CD14-positive monocyte (primary cell): Measurements from ENCODE around the gene ULK4. TPM values are rescaled to one million over a fixed set of nuclear protein-coding genes. Genes with fewer than 3 reads are reported as not detected.

Source experiments
- DNase-seq, 3 donors: peaks; one replicate each; pipeline ENCODE4 v3.0.0-alpha.2; 2011 to 2022
- H2AFZ ChIP-seq: 2 replicates; pipeline ENCODE4 v1.6.0; 2012; ENCODE audit warnings: mild to moderate bottlenecking, low read depth, low read length, inconsistent platforms; ENCODE audit not compliant: insufficient read depth, poor library complexity, severe bottlenecking
- H3K27ac ChIP-seq, 2 donors: 1 replicate in 1 of 2; 2 replicates in 1 of 2; pipeline ENCODE4 v1.5.1; 2012 to 2013; ENCODE audit warnings: low read length in 2 of 2, control low read depth in 1 of 2, inconsistent platforms in 1 of 2, low read depth in 1 of 2, mild to moderate bottlenecking in 1 of 2
- H3K27me3 ChIP-seq, 2 donors: one replicate each; pipeline versions ENCODE4 v1.6.0 to v1.6.1; 2011 to 2013; ENCODE audit warnings: low read length in 2 of 2; ENCODE audit not compliant: control insufficient read depth in 2 of 2, insufficient read depth in 2 of 2
- H3K36me3 ChIP-seq, 2 donors: replicated peaks in 1 of 2; 1 replicate in 1 of 2; 2 replicates in 1 of 2; pipeline versions ENCODE4 v1.5.1 to v1.6.1; 2012 to 2013; ENCODE audit warnings: low read length in 2 of 2, control low read depth in 1 of 2, inconsistent platforms in 1 of 2, mild to moderate bottlenecking in 1 of 2; ENCODE audit not compliant: insufficient read depth in 2 of 2, control insufficient read depth in 1 of 2
- H3K4me1 ChIP-seq, 2 donors: 1 replicate in 1 of 2; 2 replicates in 1 of 2; pipeline versions ENCODE4 v1.5.1 to v1.6.1; 2012 to 2013; ENCODE audit warnings: low read length in 2 of 2, control low read depth in 1 of 2, inconsistent platforms in 1 of 2, mild to moderate bottlenecking in 1 of 2, moderate library complexity in 1 of 2; ENCODE audit not compliant: insufficient read depth in 2 of 2, control insufficient read depth in 1 of 2
- H3K4me2 ChIP-seq: replicated peaks from 2 replicates; pipeline ENCODE3; 2012; ENCODE audit warnings: low read length, moderate library complexity, mild to moderate bottlenecking; ENCODE audit not compliant: poor library complexity, severe bottlenecking; ENCODE audit errors: extremely low read depth
- H3K4me3 ChIP-seq, 3 experiments: fragments of 200-600 bp in 1 of 3; sonication (generic) in 1 of 3; replicated peaks in 1 of 3; 1 replicate in 2 of 3; 2 replicates in 1 of 3; pipeline ENCODE4 v1.5.1; 2011 to 2013; ENCODE audit warnings: low read length in 3 of 3, mild to moderate bottlenecking in 3 of 3, control low read depth in 2 of 3, low read depth in 2 of 3, inconsistent platforms in 1 of 3, moderate library complexity in 1 of 3
- H3K79me2 ChIP-seq: 2 replicates; pipeline ENCODE4 v1.6.0; 2012; ENCODE audit warnings: mild to moderate bottlenecking, control low read depth, inconsistent platforms, low read length, moderate library complexity; ENCODE audit not compliant: insufficient read depth
- H3K9ac ChIP-seq: 2 replicates; pipeline ENCODE4 v1.6.0; 2017; ENCODE audit warnings: low read length, mild to moderate bottlenecking; ENCODE audit not compliant: insufficient read depth, poor library complexity, severe bottlenecking
- H3K9me3 ChIP-seq, 2 donors: replicated peaks in 1 of 2; 1 replicate in 1 of 2; 2 replicates in 1 of 2; pipeline versions ENCODE4 v1.5.1 to v1.6.1; 2012 to 2013; ENCODE audit warnings: low read length in 2 of 2, control low read depth in 1 of 2; ENCODE audit not compliant: control insufficient read depth in 1 of 2, insufficient read depth in 1 of 2
- H4K20me1 ChIP-seq: 2 replicates; pipeline ENCODE4 v1.6.0; 2012; ENCODE audit warnings: mild to moderate bottlenecking, low read length, control low read depth, moderate library complexity; ENCODE audit not compliant: insufficient read depth
- H3K27ac Mint-ChIP-seq, 7 donors: one replicate each; pipeline ENCODE4 v1.8.0; 2020; ENCODE audit warnings: mild to moderate bottlenecking in 7 of 7, mixed read lengths in 7 of 7, moderate library complexity in 6 of 7, inconsistent platforms in 2 of 7
- H3K27me3 Mint-ChIP-seq, 3 donors: one replicate each; pipeline ENCODE4 v1.8.0; 2021 to 2022; ENCODE audit warnings: low read depth in 3 of 3, mild to moderate bottlenecking in 3 of 3, mixed read lengths in 3 of 3, moderate library complexity in 3 of 3, inconsistent platforms in 1 of 3
- H3K36me3 Mint-ChIP-seq, 2 donors: one replicate each; pipeline ENCODE4 v1.8.0; 2020; ENCODE audit warnings: mixed read lengths in 2 of 2, inconsistent platforms in 1 of 2, mild to moderate bottlenecking in 1 of 2
- H3K4me1 Mint-ChIP-seq: one replicate; pipeline ENCODE4 v1.8.0; 2020; ENCODE audit warnings: mild to moderate bottlenecking, mixed read lengths
- H3K4me3 Mint-ChIP-seq, 2 donors: one replicate each; pipeline ENCODE4 v1.8.0; 2020; ENCODE audit warnings: mild to moderate bottlenecking in 2 of 2, mixed read lengths in 2 of 2, moderate library complexity in 1 of 2
- H3K9me3 Mint-ChIP-seq, 7 donors: one replicate each; pipeline ENCODE4 v1.8.0; 2020 to 2022; ENCODE audit warnings: mixed read lengths in 7 of 7, mild to moderate bottlenecking in 6 of 7, moderate library complexity in 6 of 7, inconsistent platforms in 2 of 7
- CTCF ChIP-seq: fragments of 200-600 bp; IDR thresholded peaks from one replicate; pipeline ENCODE4 v1.8.0; 2022; ENCODE audit warnings: antibody characterized with exemption, mild to moderate bottlenecking
- WGBS: methylation state at CpG from one replicate; pipeline ENCODE4 v1.1.5; 2013; ENCODE audit warnings: missing lambda C conversion rate; ENCODE audit not compliant: insufficient coverage; 5-methylcytosine and 5-hydroxymethylcytosine counted together
- intact Hi-C, 2 donors: fragments of 100-400 bp; cut with micrococcal nuclease; formaldehyde crosslinking; loops; one replicate each; pipeline versions ENCODE4 v1.15.0 to v1.15.1; 2023
- polyA plus RNA-seq, 3 donors: library from polyadenylated mRNA; depleted of rRNA in 1 of 3; unstranded in 2 of 3; stranded (reverse) in 1 of 3; fragments of 300-500 nt in 2 of 3; fragments of >200 nt in 1 of 3; fragmentation: Illumina TruSeq in 2 of 3; gene quantifications; 1 replicate in 2 of 3; 2 replicates in 1 of 3; pipeline ENCODE4 v1.2.3, GENCODE V29; 2012 to 2021

Gene ULK4
- polyA plus RNA-seq, 3 donors, result 6.7 to 14.0 (median 11.8) TPM

GRCh38 chr3:41348401-41348800, 613.5 kb downstream of the ULK4 start:
- no peak overlapping the region for H3K27ac ChIP-seq
- no peaks in the 10 kb centered on the region for H3K9me3 ChIP-seq
- intact Hi-C loops, result no loop called here
- no peaks in the 10 kb centered on the region for H3K27me3 ChIP-seq
- no peak overlapping the region for H3K4me3 Mint-ChIP-seq
- no peak overlapping the region for H2AFZ ChIP-seq
- TF ChIP-seq CTCF, result no peak
- no CpG with 5 or more reads among the region's 4 CpGs for WGBS
- H3K36me3 Mint-ChIP-seq, result no peaks in the 10 kb centered on the region
- H3K9ac ChIP-seq, result no peak overlapping the region
- H3K79me2 ChIP-seq, result no peaks in the 10 kb centered on the region
- H3K9me3 Mint-ChIP-seq, result peaks cover 0 to 14% (median 4%) of the 10 kb centered on the region in 7 donors
- H3K4me1 ChIP-seq, result no peaks in the 10 kb centered on the region
- no peak for DNase-seq
- H4K20me1 ChIP-seq, result no peaks in the 10 kb centered on the region
- H3K4me1 Mint-ChIP-seq, result peaks cover 8% of the 10 kb centered on the region
- H3K27me3 Mint-ChIP-seq, result peaks cover 0 to 1% (median 0%) of the 10 kb centered on the region in 3 donors
- H3K4me2 ChIP-seq, result no peak overlapping the region
- H3K4me3 ChIP-seq, result no peak overlapping the region
- H3K27ac Mint-ChIP-seq, result no peak overlapping the region
- no peaks in the 10 kb centered on the region for H3K36me3 ChIP-seq

GRCh38 chr3:41346698-41347270, 615.1 kb downstream of the ULK4 start:
- Histone ChIP-seq H3K79me2 (no peaks in the 10 kb centered on the region), H3K4me3 (no peak overlapping the region), H3K4me1 (no peaks in the 10 kb centered on the region), H3K36me3 (no peaks in the 10 kb centered on the region), H3K27ac (no peak overlapping the region), H3K27me3 (no peaks in the 10 kb centered on the region), H3K9me3 (no peaks in the 10 kb centered on the region), H3K9ac (no peak overlapping the region), H4K20me1 (no peaks in the 10 kb centered on the region), H3K4me2 (no peak overlapping the region), H2AFZ (no peak overlapping the region)
- Mint-ChIP-seq H3K27me3 (peaks cover 0 to 1% (median 0%) of the 10 kb centered on the region in 3 donors), H3K36me3 (no peaks in the 10 kb centered on the region), H3K9me3 (peaks cover 0 to 14% (median 5%) of the 10 kb centered on the region in 7 donors), H3K4me1 (no peaks in the 10 kb centered on the region), H3K4me3 (no peak overlapping the region), H3K27ac (no peak overlapping the region)
- WGBS, result no CpG with 5 or more reads among the region's 4 CpGs
- no peak for TF ChIP-seq CTCF
- intact Hi-C loops, result no loop called here
- no peak for DNase-seq
